GM03348 (cell line): ENCODE measurements around the gene RBM19.
"Not testable (repeated sequence)": the region's sequence is repeated elsewhere in the genome, so short reads cannot be mapped to it uniquely, and the experiment has no call there.

ENCODE experiments used
- DNase-seq: peaks from one replicate; pipeline ENCODE4 v3.0.0; 2012; ENCODE audit warnings: low spot score

Gene RBM19

GRCh38 chr12:113833422-113833821 is 132.7 kb downstream of the RBM19 start:
- DNase-seq = no peak

GRCh38 chr12:113831476-113831875 is 134.6 kb downstream of the RBM19 start:
- DNase-seq = no peak

- DNase-seq = no peak
These were observed 135.1 kb downstream of the RBM19 start for GRCh38 chr12:113831016-113831415.

GRCh38 chr12:113829212-113829611 is 136.9 kb downstream of the RBM19 start:
- no peak for DNase-seq

GRCh38 chr12:113827539-113828114 is 138.5 kb downstream of the RBM19 start:
- DNase-seq = no peak

- no peak for DNase-seq
These were observed 139.2 kb downstream of the RBM19 start for GRCh38 chr12:113826805-113827538.

GRCh38 chr12:113825705-113826104 is 140.4 kb downstream of the RBM19 start:
- no peak for DNase-seq

GRCh38 chr12:113823816-113824215 is 142.3 kb downstream of the RBM19 start:
- no peak for DNase-seq

GRCh38 chr12:113823016-113823415 is 143.1 kb downstream of the RBM19 start:
- no peak for DNase-seq

GRCh38 chr12:113820842-113821241 is 145.3 kb downstream of the RBM19 start:
- no peak for DNase-seq

- no peak for DNase-seq
These were observed 145.8 kb downstream of the RBM19 start for GRCh38 chr12:113820309-113820708.

- DNase-seq = no peak
These were observed 146.6 kb downstream of the RBM19 start for GRCh38 chr12:113819495-113819894.

GRCh38 chr12:113818833-113819232 is 147.3 kb downstream of the RBM19 start:
- DNase-seq = no peak

GRCh38 chr12:113818283-113818682 is 147.8 kb downstream of the RBM19 start:
- no peak for DNase-seq

- no peak for DNase-seq
These were observed 149.3 kb downstream of the RBM19 start for GRCh38 chr12:113816866-113817265.

- DNase-seq = no peak
These were observed 151.1 kb downstream of the RBM19 start for GRCh38 chr12:113815031-113815430.

- no peak for DNase-seq
These were observed 152.9 kb downstream of the RBM19 start for GRCh38 chr12:113813229-113813541.

- DNase-seq = no peak
These were observed 153.5 kb downstream of the RBM19 start for GRCh38 chr12:113812411-113813228.

- DNase-seq = not testable (repeated sequence)
These were observed 156.5 kb downstream of the RBM19 start for GRCh38 chr12:113809462-113810220.

- DNase-seq = no peak
These were observed 157.8 kb downstream of the RBM19 start for GRCh38 chr12:113808095-113808951.

GRCh38 chr12:113805673-113806072 is 160.5 kb downstream of the RBM19 start:
- DNase-seq = no peak
